Osteoblast (primary cell): ENCODE data around the gene CYP46A1. TPM values are rescaled to one million over a fixed set of nuclear protein-coding genes. Genes with fewer than 3 reads are reported as not detected.

Experiments
- DNase-seq: peaks from one replicate; pipeline ENCODE4 v3.0.0; 2011; ENCODE audit warnings: low spot score, mixed read lengths; ENCODE audit not compliant: insufficient read length; ENCODE audit errors: missing footprints
- H2AFZ ChIP-seq: 2 replicates; pipeline ENCODE4 v1.6.0; 2011; ENCODE audit warnings: mild to moderate bottlenecking, low read length
- H3K27ac ChIP-seq: 2 replicates; pipeline ENCODE4 v1.5.1; 2011; ENCODE audit warnings: mild to moderate bottlenecking, low read depth, low read length, moderate library complexity
- H3K27me3 ChIP-seq: 2 replicates; pipeline ENCODE4 v1.6.0; 2012; ENCODE audit warnings: mild to moderate bottlenecking, control low read depth, inconsistent platforms, low read length, moderate library complexity; ENCODE audit not compliant: insufficient read depth
- H3K36me3 ChIP-seq: 2 replicates; pipeline ENCODE4 v1.5.1; 2011; ENCODE audit warnings: mild to moderate bottlenecking, low read length, control low read depth, moderate library complexity; ENCODE audit not compliant: insufficient read depth
- H3K4me1 ChIP-seq: 2 replicates; pipeline ENCODE4 v1.5.1; 2011; ENCODE audit warnings: mild to moderate bottlenecking, low read length, control low read depth, moderate library complexity; ENCODE audit not compliant: insufficient read depth
- H3K4me2 ChIP-seq: 2 replicates; pipeline ENCODE4 v1.6.0; 2011; ENCODE audit warnings: mild to moderate bottlenecking, low read length; ENCODE audit not compliant: insufficient read depth
- H3K4me3 ChIP-seq: fragments of 200-600 bp; sonication (generic); 3 replicates; pipeline ENCODE4 v1.5.1; 2012; ENCODE audit warnings: mild to moderate bottlenecking, low read length, inconsistent platforms; ENCODE audit not compliant: insufficient read depth
- H3K79me2 ChIP-seq: 2 replicates; pipeline ENCODE4 v1.6.0; 2012; ENCODE audit warnings: mild to moderate bottlenecking, low read length, control low read depth, inconsistent platforms; ENCODE audit not compliant: insufficient read depth
- H3K9me3 ChIP-seq: 2 replicates; pipeline ENCODE4 v1.5.1; 2011; ENCODE audit warnings: low read depth, low read length, control low read depth
- H4K20me1 ChIP-seq: 2 replicates; pipeline ENCODE4 v1.6.0; 2012; ENCODE audit warnings: mild to moderate bottlenecking, low read length, control low read depth; ENCODE audit not compliant: insufficient read depth
- CTCF ChIP-seq: IDR thresholded peaks from 2 replicates; pipeline ENCODE4 v1.5.1; 2011; ENCODE audit warnings: mild to moderate bottlenecking, low read depth, low read length, moderate library complexity; ENCODE audit errors: extremely low read depth
- total RNA-seq: library from RNA; depleted of rRNA; stranded (reverse); fragments of >200 nt; gene quantifications from 2 replicates; pipeline ENCODE4 v1.2.3, GENCODE V29; 2012

The CYP46A1 gene
- total RNA-seq, 1 donor = 0.36 TPM

GRCh38 chr14:99693918-99694317, 9.8 kb downstream of the CYP46A1 start:
- H3K9me3 ChIP-seq = no peaks in the 10 kb centered on the region
- no peaks in the 10 kb centered on the region for H3K36me3 ChIP-seq
- no peak overlapping the region for H3K27ac ChIP-seq
- no peak for TF ChIP-seq CTCF
- no peaks in the 10 kb centered on the region for H3K4me1 ChIP-seq
- H3K79me2 ChIP-seq = no peaks in the 10 kb centered on the region
- H2AFZ ChIP-seq = no peak overlapping the region
- no peaks in the 10 kb centered on the region for H4K20me1 ChIP-seq
- H3K27me3 ChIP-seq = peaks cover 14% of the 10 kb centered on the region
- DNase-seq = no peak
- no peak overlapping the region for H3K4me3 ChIP-seq
- no peak overlapping the region for H3K4me2 ChIP-seq

- DNase-seq = no peak
- H3K79me2 ChIP-seq = no peaks in the 10 kb centered on the region
- H3K4me2 ChIP-seq = no peak overlapping the region
- no peak overlapping the region for H2AFZ ChIP-seq
- H3K27ac ChIP-seq = no peak overlapping the region
- H3K4me3 ChIP-seq = no peak overlapping the region
- no peaks in the 10 kb centered on the region for H3K4me1 ChIP-seq
- H4K20me1 ChIP-seq = no peaks in the 10 kb centered on the region
- H3K9me3 ChIP-seq = no peaks in the 10 kb centered on the region
- no peaks in the 10 kb centered on the region for H3K36me3 ChIP-seq
- peaks cover 4% of the 10 kb centered on the region for H3K27me3 ChIP-seq
- TF ChIP-seq CTCF = no peak
These were observed 12.8 kb downstream of the CYP46A1 start for GRCh38 chr14:99696929-99697328.

GRCh38 chr14:99698236-99698635, 14.1 kb downstream of the CYP46A1 start:
- TF ChIP-seq CTCF = no peak
- Histone ChIP-seq H3K4me3 (no peak overlapping the region), H3K79me2 (no peaks in the 10 kb centered on the region), H3K27me3 (peaks cover 4% of the 10 kb centered on the region), H2AFZ (no peak overlapping the region), H3K36me3 (no peaks in the 10 kb centered on the region), H3K9me3 (peaks cover 3% of the 10 kb centered on the region), H4K20me1 (no peaks in the 10 kb centered on the region), H3K4me2 (no peak overlapping the region), H3K4me1 (no peaks in the 10 kb centered on the region), H3K27ac (no peak overlapping the region)
- DNase-seq = no peak

- Histone ChIP-seq H2AFZ (no peak overlapping the region), H3K79me2 (no peaks in the 10 kb centered on the region), H3K36me3 (no peaks in the 10 kb centered on the region), H4K20me1 (no peaks in the 10 kb centered on the region), H3K4me1 (no peaks in the 10 kb centered on the region), H3K9me3 (peaks cover 6% of the 10 kb centered on the region), H3K4me2 (no peak overlapping the region), H3K4me3 (no peak overlapping the region), H3K27me3 (peaks cover 4% of the 10 kb centered on the region), H3K27ac (no peak overlapping the region)
- DNase-seq = no peak
- TF ChIP-seq CTCF = no peak
These were observed 14.5 kb downstream of the CYP46A1 start for GRCh38 chr14:99698642-99699041.
